Colonic mucosa (tissue), 4 donors: ENCODE data around the gene FOXA1. TPM values are rescaled to one million over a fixed set of nuclear protein-coding genes. Genes with fewer than 3 reads are reported as not detected.

ENCODE experiments used
- DNase-seq: peaks from one replicate; pipeline ENCODE4 v3.0.0-alpha.2; 2020
- H3K27ac ChIP-seq: fragments of 200-600 bp; one replicate; pipeline ENCODE4 v1.8.0; 2021
- H3K27me3 ChIP-seq: fragments of 200-600 bp; one replicate; pipeline ENCODE4 v1.8.0; 2021
- H3K36me3 ChIP-seq: fragments of 200-600 bp; one replicate; pipeline ENCODE4 v1.8.0; 2021
- H3K4me1 ChIP-seq: fragments of 200-600 bp; one replicate; pipeline ENCODE4 v1.8.0; 2021; ENCODE audit warnings: mild to moderate bottlenecking
- H3K4me3 ChIP-seq: fragments of 200-600 bp; one replicate; pipeline ENCODE4 v1.8.0; 2021
- H3K9ac ChIP-seq, 2 donors: one replicate each; pipeline ENCODE4 v1.7.0; 2013; ENCODE audit warnings: control low read depth in 2 of 2, low read depth in 2 of 2, low read length in 2 of 2
- H3K9me3 ChIP-seq: fragments of 200-600 bp; one replicate; pipeline ENCODE4 v1.8.0; 2021
- intact Hi-C: fragments of 100-400 bp; cut with DNase I; formaldehyde crosslinking; loops from one replicate; pipeline ENCODE4 v1.14.1; 2022
- total RNA-seq, 2 donors: library from RNA; stranded (reverse); fragmentation: NEBNext Ultra II Directional in 1 of 2; extraction: Animal tissue kit (Norgen Biotek cat#: 25700) in 1 of 2; gene quantifications; one replicate each; pipeline ENCODE4 v1.2.1, GENCODE V29; 2021
- TF ChIP-seq, protein P1 (sequence below): fragments of 200-600 bp; IDR thresholded peaks from one replicate; pipeline ENCODE4 v1.8.0; 2022; ENCODE audit warnings: antibody characterized with exemption, mild to moderate bottlenecking
- donor health status: healthy.
- donor health status: DM: no; HTN: no; CAD: no.
- donor health status: DM: no; HTN: no; CAD: no.

The FOXA1 gene
- total RNA-seq, 2 donors from 2014 or later = 70.5 to 87.7 TPM

DNA sequence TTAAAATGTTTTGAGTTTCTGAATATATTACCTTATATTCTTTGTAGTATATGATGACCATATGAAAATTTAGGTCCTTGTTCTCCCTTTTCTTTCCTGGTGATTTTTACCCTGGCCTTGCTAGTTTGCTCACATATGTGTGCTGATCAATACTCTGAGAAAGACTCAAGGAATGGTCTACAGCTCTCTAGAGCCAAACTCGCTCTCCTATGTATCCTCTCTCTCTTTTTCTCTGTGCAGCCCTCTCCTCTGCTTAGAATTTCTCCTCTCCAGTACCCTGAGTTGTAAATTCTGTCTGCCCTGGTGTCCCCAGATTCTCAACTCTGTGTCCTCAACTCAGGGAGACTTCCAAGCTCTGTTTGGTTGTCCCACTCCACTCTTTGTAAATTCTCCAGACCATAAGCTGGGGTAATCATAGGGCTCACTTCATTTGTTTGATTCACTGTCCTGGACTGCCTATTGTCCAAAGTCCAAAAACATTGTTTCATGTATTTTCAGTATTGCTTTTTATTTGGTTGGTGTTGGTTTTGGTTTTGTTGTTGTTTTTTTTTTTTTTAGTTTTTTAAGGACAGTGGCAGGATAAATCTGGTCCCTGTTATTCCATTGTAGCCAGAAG, 41.0 kb downstream of the FOXA1 start:
- H3K4me3 ChIP-seq = no peak overlapping the region
- no peak overlapping the region for H3K9ac ChIP-seq
- H3K4me1 ChIP-seq = no peaks in the 10 kb centered on the region
- intact Hi-C loops = no loop called here
- no peaks in the 10 kb centered on the region for H3K9me3 ChIP-seq
- H3K27me3 ChIP-seq = no peaks in the 10 kb centered on the region
- DNase-seq = no peak
- H3K27ac ChIP-seq = no peak overlapping the region
- TF ChIP-seq, protein P1, sequence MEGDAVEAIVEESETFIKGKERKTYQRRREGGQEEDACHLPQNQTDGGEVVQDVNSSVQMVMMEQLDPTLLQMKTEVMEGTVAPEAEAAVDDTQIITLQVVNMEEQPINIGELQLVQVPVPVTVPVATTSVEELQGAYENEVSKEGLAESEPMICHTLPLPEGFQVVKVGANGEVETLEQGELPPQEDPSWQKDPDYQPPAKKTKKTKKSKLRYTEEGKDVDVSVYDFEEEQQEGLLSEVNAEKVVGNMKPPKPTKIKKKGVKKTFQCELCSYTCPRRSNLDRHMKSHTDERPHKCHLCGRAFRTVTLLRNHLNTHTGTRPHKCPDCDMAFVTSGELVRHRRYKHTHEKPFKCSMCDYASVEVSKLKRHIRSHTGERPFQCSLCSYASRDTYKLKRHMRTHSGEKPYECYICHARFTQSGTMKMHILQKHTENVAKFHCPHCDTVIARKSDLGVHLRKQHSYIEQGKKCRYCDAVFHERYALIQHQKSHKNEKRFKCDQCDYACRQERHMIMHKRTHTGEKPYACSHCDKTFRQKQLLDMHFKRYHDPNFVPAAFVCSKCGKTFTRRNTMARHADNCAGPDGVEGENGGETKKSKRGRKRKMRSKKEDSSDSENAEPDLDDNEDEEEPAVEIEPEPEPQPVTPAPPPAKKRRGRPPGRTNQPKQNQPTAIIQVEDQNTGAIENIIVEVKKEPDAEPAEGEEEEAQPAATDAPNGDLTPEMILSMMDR = no peak
- no peaks in the 10 kb centered on the region for H3K36me3 ChIP-seq

DNA sequence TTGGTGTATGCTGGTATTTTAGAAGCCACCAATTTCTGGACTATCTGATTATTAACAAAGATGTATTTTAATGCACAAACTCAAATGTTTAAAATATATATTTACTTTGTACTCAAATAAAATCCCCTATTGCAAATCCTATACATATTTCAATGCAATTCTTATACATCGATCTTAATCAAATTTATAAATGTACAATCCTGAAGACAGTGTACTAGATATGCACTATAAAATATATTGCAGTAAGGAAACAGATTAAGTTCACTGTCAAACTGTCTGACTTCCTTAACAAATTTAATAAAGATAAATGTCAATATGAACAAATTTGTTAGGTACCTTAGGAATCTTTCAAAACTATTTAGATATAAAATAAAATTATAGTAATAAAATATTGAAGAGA, 43.9 kb downstream of the FOXA1 start:
- no peak for DNase-seq
- H3K36me3 ChIP-seq = no peaks in the 10 kb centered on the region
- H3K4me3 ChIP-seq = no peak overlapping the region
- intact Hi-C loops = no loop called here
- TF ChIP-seq, protein P1 = no peak
- no peaks in the 10 kb centered on the region for H3K9me3 ChIP-seq
- H3K27me3 ChIP-seq = no peaks in the 10 kb centered on the region
- H3K27ac ChIP-seq = no peak overlapping the region
- H3K4me1 ChIP-seq = no peaks in the 10 kb centered on the region
- H3K9ac ChIP-seq = no peak overlapping the region

DNA sequence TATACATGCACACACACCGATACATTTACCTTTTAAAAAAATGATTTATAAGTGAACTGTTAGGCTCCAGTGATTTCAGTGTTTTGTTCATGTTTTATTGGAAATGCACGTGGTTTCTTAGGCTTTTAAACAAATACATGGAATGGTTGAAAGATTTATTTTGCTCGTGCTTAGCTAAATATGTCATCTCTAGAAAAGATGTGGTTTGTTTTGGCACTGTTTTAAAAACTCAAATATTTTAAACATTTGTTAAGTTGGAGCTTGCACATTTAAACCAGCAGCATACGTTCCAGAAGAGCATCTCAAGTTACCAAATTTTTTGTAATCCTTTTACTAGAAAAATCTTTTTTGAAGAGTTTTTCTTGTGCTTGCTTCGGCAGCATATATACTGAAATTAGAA, 44.5 kb downstream of the FOXA1 start:
- intact Hi-C loops = no loop called here
- Histone ChIP-seq H3K27ac (no peak overlapping the region), H3K36me3 (no peaks in the 10 kb centered on the region), H3K9me3 (no peaks in the 10 kb centered on the region), H3K27me3 (no peaks in the 10 kb centered on the region), H3K4me3 (no peak overlapping the region), H3K4me1 (no peaks in the 10 kb centered on the region), H3K9ac (no peak overlapping the region)
- no peak for DNase-seq
- TF ChIP-seq, protein P1 = no peak

DNA sequence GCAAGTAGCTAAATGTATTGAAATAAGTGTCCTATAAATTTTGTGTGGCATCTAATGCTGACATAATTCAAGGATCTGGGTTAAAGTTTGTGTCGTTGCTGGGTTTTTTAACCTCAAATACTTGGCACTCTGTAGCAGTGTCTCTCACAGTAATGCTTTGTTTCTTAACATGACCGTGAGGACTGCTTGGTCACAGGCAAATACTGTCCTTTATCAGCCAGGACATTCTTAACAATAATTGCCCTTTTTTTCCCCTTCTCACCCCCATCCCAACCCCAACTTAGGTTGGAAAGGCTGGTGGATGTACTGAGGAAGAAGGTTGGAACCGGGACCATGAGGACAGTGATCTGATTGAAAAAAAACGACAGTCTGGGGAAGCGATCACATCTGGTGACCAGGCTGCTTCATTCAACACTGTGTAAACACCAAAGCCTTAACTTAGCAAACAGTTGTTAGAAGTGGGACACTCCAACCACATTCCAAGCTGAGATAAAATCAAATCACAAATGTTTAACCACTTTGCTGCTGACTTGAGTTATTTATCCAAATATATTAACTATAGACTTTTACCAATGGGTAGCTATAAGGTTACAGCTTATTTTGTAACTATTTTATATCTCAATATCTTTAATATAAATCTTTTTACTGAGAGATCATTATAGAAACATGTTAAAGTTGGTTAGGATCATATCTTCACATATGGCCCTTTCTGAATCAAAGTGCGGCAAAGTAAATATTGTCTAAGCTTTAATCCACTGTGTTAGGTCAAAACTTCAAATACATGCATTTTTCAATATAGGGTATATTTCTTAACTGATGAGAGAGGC, 48.2 kb downstream of the FOXA1 start:
- DNase-seq = peak; percentile 49
- Histone ChIP-seq H3K27ac (no peak overlapping the region), H3K9me3 (no peaks in the 10 kb centered on the region), H3K27me3 (no peaks in the 10 kb centered on the region), H3K4me1 (no peaks in the 10 kb centered on the region), H3K9ac (peak overlapping the region in 1 of 2 donors; percentile 61), H3K36me3 (no peaks in the 10 kb centered on the region), H3K4me3 (no peak overlapping the region)
- intact Hi-C loops = no loop called here
- TF ChIP-seq, protein P1 = no peak

DNA sequence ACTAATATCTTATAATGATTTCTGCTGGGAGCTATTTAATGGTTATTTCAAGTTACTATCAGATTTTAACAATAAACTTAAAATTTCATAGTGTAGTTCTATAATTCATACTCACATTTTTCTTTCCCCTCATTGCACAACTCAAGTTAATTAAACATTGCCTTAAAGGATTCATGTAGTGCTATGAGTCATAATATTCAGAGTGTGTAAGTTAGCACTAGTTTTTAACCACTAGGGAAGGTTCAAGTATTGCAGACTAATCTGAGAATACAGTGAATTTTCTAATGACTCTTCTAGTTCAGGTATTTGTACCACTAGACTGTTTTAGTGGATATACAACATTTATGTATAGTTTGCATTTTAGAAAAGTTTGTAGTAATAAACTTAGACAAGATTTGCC, 49.9 kb downstream of the FOXA1 start:
- intact Hi-C loops = no loop called here
- Histone ChIP-seq H3K36me3 (no peaks in the 10 kb centered on the region), H3K27me3 (no peaks in the 10 kb centered on the region), H3K4me3 (no peak overlapping the region), H3K4me1 (no peaks in the 10 kb centered on the region), H3K9ac (no peak overlapping the region), H3K27ac (no peak overlapping the region), H3K9me3 (no peaks in the 10 kb centered on the region)
- TF ChIP-seq, protein P1 = peak; percentile 14
- DNase-seq = no peak
